Sigmoid colon (tissue), 7 donors: ENCODE data around the gene UBR3. TPM values are rescaled to one million over a fixed set of nuclear protein-coding genes. Genes with fewer than 3 reads are reported as not detected.

Experiments used
- DNase-seq: peaks from one replicate; pipeline ENCODE4 v3.0.0-alpha.2; 2019
- H3K27ac ChIP-seq, 4 donors: fragments of 200-600 bp; sonication (generic); one replicate each; pipeline ENCODE4 v1.5.1; 2016 to 2019; ENCODE audit warnings: mild to moderate bottlenecking in 1 of 4
- H3K27me3 ChIP-seq, 3 donors: fragments of 200-600 bp; sonication (generic); one replicate each; pipeline ENCODE4 v1.5.1; 2019; ENCODE audit warnings: mild to moderate bottlenecking in 1 of 3
- H3K36me3 ChIP-seq, 4 donors: fragments of 200-600 bp; sonication (generic); one replicate each; pipeline ENCODE4 v1.5.1; 2016 to 2019
- H3K4me1 ChIP-seq, 4 donors: fragments of 200-600 bp; sonication (generic); one replicate each; pipeline ENCODE4 v1.5.1; 2017 to 2019
- H3K4me3 ChIP-seq, 4 donors: fragments of 200-600 bp; sonication (generic); one replicate each; pipeline ENCODE4 v1.5.1; 2017 to 2019; ENCODE audit warnings: mild to moderate bottlenecking in 2 of 4, moderate library complexity in 1 of 4
- H3K9me3 ChIP-seq, 4 donors: fragments of 200-600 bp in 3 of 4; sonication (generic) in 3 of 4; one replicate each; pipeline versions ENCODE4 v1.5.1 to v1.6.1; 2013 to 2019
- CTCF ChIP-seq, 4 experiments: fragments of 450-650 bp in 3 of 4; fragments of 200-600 bp in 1 of 4; IDR thresholded peaks; one replicate each; pipeline ENCODE4 v1.5.1; 2016 to 2019; ENCODE audit warnings: antibody characterized with exemption in 4 of 4, mild to moderate bottlenecking in 3 of 4, moderate library complexity in 2 of 4
- EP300 ChIP-seq, 4 donors: sonication (generic); formaldehyde crosslinking; IDR thresholded peaks; one replicate each; pipeline ENCODE4 v1.6.1; 2017; ENCODE audit warnings: antibody characterized with exemption in 4 of 4
- POLR2A ChIP-seq, 2 donors: fragments of 450-650 bp; IDR thresholded peaks; one replicate each; pipeline ENCODE4 v1.6.1; 2016; ENCODE audit warnings: antibody characterized with exemption in 2 of 2, mild to moderate bottlenecking in 2 of 2, moderate library complexity in 2 of 2
- POLR2AphosphoS5 ChIP-seq, 4 donors: sonication (generic); formaldehyde crosslinking; IDR thresholded peaks; one replicate each; pipeline ENCODE4 v1.6.1; 2017; ENCODE audit warnings: antibody characterized with exemption in 4 of 4
- WGBS, 2 donors: extraction: QIAGEN DNeasy Blood & Tissue Kit; methylation state at CpG; one replicate each; pipeline ENCODE4 v1.1.7; 2013; 5-methylcytosine and 5-hydroxymethylcytosine counted together
- intact Hi-C: fragments of 100-400 bp; cut with DNase I; formaldehyde crosslinking; loops from one replicate; pipeline ENCODE4 v1.15.1; 2023
- polyA plus RNA-seq, 3 donors: library from polyadenylated mRNA; stranded (reverse); fragments of 200-250 nt; gene quantifications; one replicate each; pipeline ENCODE4 v1.2.3, GENCODE V29; 2013
- total RNA-seq, 4 donors: library from RNA; depleted of rRNA; stranded (reverse); fragments of >200 nt; gene quantifications; one replicate each; pipeline ENCODE4 v1.1.0, GENCODE V29; 2016
- donor health status: healthy with polysubstance abuse.
- donor health status: Bipolar disorder and iron deficiency.
- donor health status: healthy.

UBR3 gene
- total and polyA plus RNA-seq, 7 donors, result 4.2 to 101 (median 63.3) TPM

DNA sequence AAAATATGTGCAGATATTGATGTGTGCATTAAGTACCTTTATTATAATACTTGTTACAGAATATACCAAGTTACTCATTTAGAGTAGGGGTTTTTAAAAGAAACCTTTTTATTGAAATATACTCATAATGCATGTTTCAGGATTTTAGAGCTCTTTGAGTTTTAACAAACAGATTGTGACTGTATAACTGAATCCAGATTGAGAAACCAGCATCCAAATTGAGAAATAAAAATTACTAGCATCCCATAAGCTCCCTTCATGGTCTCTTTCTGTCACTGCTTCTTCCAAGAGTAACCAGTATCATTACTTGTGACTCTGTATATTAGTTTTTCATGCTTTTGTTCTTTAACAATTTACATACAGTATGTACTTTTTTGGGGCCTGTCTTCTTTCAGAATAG is 156.9 kb downstream of the UBR3 start:
- TF ChIP-seq POLR2AphosphoS5 (IDR thresholded peaks at IDR 0.05), result no peak
- TF ChIP-seq EP300 (IDR thresholded peaks at IDR 0.05), result no peak
- no peak for TF ChIP-seq POLR2A (IDR thresholded peaks at IDR 0.05)
- TF ChIP-seq CTCF (IDR thresholded peaks at IDR 0.05), result no peak
- DNase-seq, result no peak
- Histone ChIP-seq H3K36me3 (peaks cover 0 to 19% (median 0%) of the 10 kb centered on the region in 4 donors), H3K9me3 (no peaks in the 10 kb centered on the region), H3K27ac (no peak overlapping the region), H3K4me3 (no peak overlapping the region), H3K27me3 (no peaks in the 10 kb centered on the region), H3K4me1 (no peaks in the 10 kb centered on the region)
- intact Hi-C loops, result no loop called here

GRCh38 chr2:169994752-169995151 is 167.5 kb downstream of the UBR3 start:
- Histone ChIP-seq H3K27ac (no peak overlapping the region), H3K27me3 (no peaks in the 10 kb centered on the region), H3K4me3 (no peak overlapping the region), H3K36me3 (peaks cover 0 to 29% (median 10%) of the 10 kb centered on the region in 4 donors), H3K4me1 (peaks cover 0 to 6% (median 0%) of the 10 kb centered on the region in 4 donors), H3K9me3 (peaks cover 0 to 4% (median 0%) of the 10 kb centered on the region in 4 donors)
- intact Hi-C loops, result no loop called here
- TF ChIP-seq EP300 (IDR thresholded peaks at IDR 0.05) (no peak), POLR2A (IDR thresholded peaks at IDR 0.05) (no peak), POLR2AphosphoS5 (IDR thresholded peaks at IDR 0.05) (no peak), CTCF (IDR thresholded peaks at IDR 0.05) (no peak)
- no peak for DNase-seq
- WGBS, 2 donors, result 94 to 97% methylated on average over 2 of the region's 2 CpGs

DNA sequence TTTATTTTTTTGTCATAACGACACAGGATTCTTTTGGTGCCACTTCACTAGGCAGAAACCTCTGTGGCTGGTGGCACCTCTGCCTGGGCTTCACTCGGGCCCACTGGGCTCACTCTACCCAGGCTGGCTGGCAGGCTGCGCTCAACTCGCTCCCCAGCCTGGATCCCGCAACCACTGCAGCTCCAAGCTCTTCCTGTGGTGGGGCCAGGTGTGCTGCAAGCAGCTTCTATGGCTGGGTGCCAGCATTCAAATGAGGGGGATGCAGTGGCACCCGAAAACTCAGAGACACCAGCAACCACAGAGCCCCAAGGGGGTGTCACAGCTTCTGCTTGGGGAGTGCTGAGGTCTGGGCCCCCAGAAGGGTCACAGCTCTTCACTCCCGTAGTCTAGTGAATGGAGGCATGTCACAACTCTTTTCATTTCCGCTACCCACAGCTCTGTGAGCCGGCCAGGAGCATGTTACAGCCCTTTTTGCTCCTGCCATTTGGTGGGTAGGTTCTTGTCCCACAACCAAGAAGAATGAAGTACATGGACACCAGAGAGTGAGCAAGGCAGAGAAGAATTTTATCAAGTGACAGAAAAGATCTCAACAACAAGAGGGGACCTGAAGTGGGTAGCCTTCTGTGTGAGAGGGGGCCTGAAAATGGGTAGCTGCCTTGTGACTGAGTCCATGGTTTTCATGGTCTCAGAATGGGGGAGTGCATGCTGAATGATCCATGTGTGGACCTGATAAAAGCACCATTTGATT is 170.1 kb downstream of the UBR3 start:
- 89 to 92% methylated on average over 9 of the region's 9 CpGs for WGBS, 2 donors
- H3K27ac ChIP-seq, result no peak overlapping the region
- no peak for TF ChIP-seq POLR2AphosphoS5 (IDR thresholded peaks at IDR 0.05)
- no peak for TF ChIP-seq POLR2A (IDR thresholded peaks at IDR 0.05)
- no peak for TF ChIP-seq CTCF (IDR thresholded peaks at IDR 0.05)
- TF ChIP-seq EP300 (IDR thresholded peaks at IDR 0.05), result no peak
- intact Hi-C loops, result no loop called here
- no peaks in the 10 kb centered on the region for H3K27me3 ChIP-seq
- no peak overlapping the region for H3K4me3 ChIP-seq
- H3K36me3 ChIP-seq, result peaks cover 0 to 41% (median 11%) of the 10 kb centered on the region in 4 donors
- peaks cover 0 to 4% (median 0%) of the 10 kb centered on the region in 4 donors for H3K9me3 ChIP-seq
- peaks cover 0 to 6% (median 0%) of the 10 kb centered on the region in 4 donors for H3K4me1 ChIP-seq
- DNase-seq, result no peak

DNA sequence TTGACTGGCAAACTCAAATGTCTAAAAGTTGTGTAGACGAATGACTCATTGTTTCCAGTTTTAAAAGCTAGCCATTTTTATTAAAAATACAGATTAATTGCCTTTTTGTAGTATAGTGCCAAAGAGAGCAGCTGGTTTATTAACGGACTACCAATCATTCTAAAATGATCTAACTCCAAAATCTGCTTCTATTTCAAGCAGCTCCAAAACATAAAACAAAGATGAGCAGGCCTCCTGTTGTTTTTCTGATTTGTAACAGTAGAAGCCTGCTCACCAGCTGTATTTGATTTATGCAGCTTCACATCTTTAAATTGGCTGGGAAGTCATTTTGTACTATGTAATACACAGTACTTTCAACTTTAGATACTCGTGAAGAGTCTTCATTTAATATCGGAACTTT is 171.8 kb downstream of the UBR3 start:
- 64 to 90% methylated on average over 4 of the region's 4 CpGs for WGBS, 2 donors
- peaks cover 0 to 4% (median 0%) of the 10 kb centered on the region in 4 donors for H3K9me3 ChIP-seq
- peaks cover 6 to 48% (median 15%) of the 10 kb centered on the region in 4 donors for H3K36me3 ChIP-seq
- TF ChIP-seq POLR2AphosphoS5 (IDR thresholded peaks at IDR 0.05), result no peak
- H3K4me3 ChIP-seq, result no peak overlapping the region
- H3K27ac ChIP-seq, result no peak overlapping the region
- no peak for DNase-seq
- H3K4me1 ChIP-seq, result peaks cover 0 to 6% (median 0%) of the 10 kb centered on the region in 4 donors
- intact Hi-C loops, result no loop called here
- H3K27me3 ChIP-seq, result no peaks in the 10 kb centered on the region

GRCh38 chr2:170002096-170002495 is 174.8 kb downstream of the UBR3 start:
- peaks cover 5 to 42% (median 10%) of the 10 kb centered on the region in 4 donors for H3K36me3 ChIP-seq
- TF ChIP-seq EP300 (IDR thresholded peaks at IDR 0.05), result no peak
- TF ChIP-seq CTCF (IDR thresholded peaks at IDR 0.05), result no peak
- no peak for TF ChIP-seq POLR2AphosphoS5 (IDR thresholded peaks at IDR 0.05)
- TF ChIP-seq POLR2A (IDR thresholded peaks at IDR 0.05), result no peak
- no peak for DNase-seq
- no peaks in the 10 kb centered on the region for H3K27me3 ChIP-seq
- peaks cover 0 to 6% (median 0%) of the 10 kb centered on the region in 4 donors for H3K4me1 ChIP-seq
- H3K27ac ChIP-seq, result no peak overlapping the region
- 93 to 97% methylated on average over 1 of the region's 1 CpG for WGBS, 2 donors
- intact Hi-C loops, result no loop called here
- no peak overlapping the region for H3K4me3 ChIP-seq
- peaks cover 0 to 4% (median 0%) of the 10 kb centered on the region in 4 donors for H3K9me3 ChIP-seq
